GM23338 (cell line): ENCODE measurements around the gene SUSD2.

Experiments
- EZH2phosphoT487 ChIP-seq: fragments of 200-600 bp; sonication (generic); IDR thresholded peaks from one replicate; pipeline ENCODE4 v1.8.1; 2018; ENCODE audit warnings: antibody characterized with exemption; ENCODE audit not compliant: unreplicated experiment
- JUNB ChIP-seq: IDR thresholded peaks from one replicate; pipeline ENCODE4 v1.6.1; 2016; ENCODE audit warnings: antibody characterized with exemption; ENCODE audit not compliant: unreplicated experiment
- POLR2AphosphoS5 ChIP-seq: IDR thresholded peaks from 2 replicates; pipeline ENCODE4 v1.6.1; 2016; ENCODE audit warnings: antibody characterized with exemption, low read depth
- TF ChIP-seq, protein P1 (sequence below), 2 experiments: fragments of 200-600 bp in 1 of 2; sonication (generic) in 1 of 2; conservative IDR thresholded peaks; 2 replicates each; pipeline versions ENCODE4 v1.5.1 to v1.6.1; 2016 to 2017; ENCODE audit warnings: antibody characterized with exemption in 2 of 2, low read depth in 2 of 2, mild to moderate bottlenecking in 2 of 2, moderate library complexity in 1 of 2

DNA sequence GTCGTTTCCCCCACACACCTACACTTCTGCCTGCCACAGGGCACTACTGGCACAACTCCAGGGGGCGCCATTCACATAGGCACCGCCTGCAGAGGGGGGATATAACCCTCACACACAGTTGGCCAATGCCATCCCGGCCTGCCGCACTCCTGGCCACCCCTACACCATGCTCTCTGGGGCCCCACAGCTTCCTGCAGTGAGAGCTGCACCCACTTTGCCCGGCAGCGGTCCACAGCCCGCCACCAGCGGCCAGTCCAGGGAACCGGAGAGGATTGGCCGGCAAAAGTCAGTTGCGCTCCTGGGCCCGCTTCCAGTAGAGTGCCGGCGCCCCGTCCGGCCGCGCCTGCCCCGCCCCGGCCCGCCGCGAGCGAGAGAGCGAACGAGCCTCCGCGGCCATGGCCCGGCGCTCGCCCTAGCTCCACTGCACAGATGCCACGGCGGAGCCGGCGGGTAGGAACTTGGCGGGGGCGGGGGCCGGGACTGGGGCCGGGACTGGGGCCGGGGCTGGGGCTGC lies 25.6 kb upstream of the SUSD2 start:
- TF ChIP-seq JUNB (no peak), POLR2AphosphoS5 (no peak), EZH2phosphoT487 (no peak)
- TF ChIP-seq, protein P1, sequence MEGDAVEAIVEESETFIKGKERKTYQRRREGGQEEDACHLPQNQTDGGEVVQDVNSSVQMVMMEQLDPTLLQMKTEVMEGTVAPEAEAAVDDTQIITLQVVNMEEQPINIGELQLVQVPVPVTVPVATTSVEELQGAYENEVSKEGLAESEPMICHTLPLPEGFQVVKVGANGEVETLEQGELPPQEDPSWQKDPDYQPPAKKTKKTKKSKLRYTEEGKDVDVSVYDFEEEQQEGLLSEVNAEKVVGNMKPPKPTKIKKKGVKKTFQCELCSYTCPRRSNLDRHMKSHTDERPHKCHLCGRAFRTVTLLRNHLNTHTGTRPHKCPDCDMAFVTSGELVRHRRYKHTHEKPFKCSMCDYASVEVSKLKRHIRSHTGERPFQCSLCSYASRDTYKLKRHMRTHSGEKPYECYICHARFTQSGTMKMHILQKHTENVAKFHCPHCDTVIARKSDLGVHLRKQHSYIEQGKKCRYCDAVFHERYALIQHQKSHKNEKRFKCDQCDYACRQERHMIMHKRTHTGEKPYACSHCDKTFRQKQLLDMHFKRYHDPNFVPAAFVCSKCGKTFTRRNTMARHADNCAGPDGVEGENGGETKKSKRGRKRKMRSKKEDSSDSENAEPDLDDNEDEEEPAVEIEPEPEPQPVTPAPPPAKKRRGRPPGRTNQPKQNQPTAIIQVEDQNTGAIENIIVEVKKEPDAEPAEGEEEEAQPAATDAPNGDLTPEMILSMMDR (conservative IDR thresholded peaks at IDR 0.05; ENCODE audit: low read depth in 2 of 2), result peak; percentile 71 to 85
